HepG2 (cell line): ENCODE data around the gene TMEM165. TPM values are rescaled to one million over a fixed set of nuclear protein-coding genes. Genes with fewer than 3 reads are reported as not detected.
A peak's percentile ranks its signal among the peaks of the same experiment; 100 is the strongest.

Experiments used
- HNF4G ChIP-seq, 2 experiments: sonication (generic) in 1 of 2; formaldehyde crosslinking in 1 of 2; IDR thresholded peaks; 2 replicates each; pipeline versions ENCODE4 v1.4.0 to v1.6.1; 2011 to 2020; ENCODE audit warnings: borderline replicate concordance in 2 of 2, low read depth in 2 of 2, mild to moderate bottlenecking in 2 of 2, low read length in 1 of 2, missing genetic modification reagents in 1 of 2, moderate library complexity in 1 of 2
- KLF12 ChIP-seq: sonication (generic); formaldehyde crosslinking; IDR thresholded peaks from 2 replicates; pipeline ENCODE4 v1.4.0; 2020; ENCODE audit warnings: missing genetic modification reagents, borderline replicate concordance
- NFE2L2 ChIP-seq: fragments of 150-350 bp; IDR thresholded peaks from 2 replicates; pipeline ENCODE4 v1.6.1; 2014; ENCODE audit warnings: low read length
- PRDM10 ChIP-seq: sonication (generic); formaldehyde crosslinking; IDR thresholded peaks from 2 replicates; pipeline ENCODE4 v1.4.0; 2020; ENCODE audit warnings: low read depth, missing genetic modification reagents
- SNAI1 ChIP-seq: sonication (generic); formaldehyde crosslinking; IDR thresholded peaks from 2 replicates; pipeline ENCODE4 v1.5.0; 2020; ENCODE audit warnings: mild to moderate bottlenecking, missing genetic modification reagents, borderline replicate concordance
- THAP9 ChIP-seq: sonication (generic); formaldehyde crosslinking; IDR thresholded peaks from 2 replicates; pipeline ENCODE4; 2020; ENCODE audit warnings: missing genetic modification reagents, mild to moderate bottlenecking, borderline replicate concordance
- ZNF781 ChIP-seq: sonication (generic); formaldehyde crosslinking; IDR thresholded peaks from 2 replicates; pipeline ENCODE4 v1.5.1; 2020; ENCODE audit warnings: borderline replicate concordance, mild to moderate bottlenecking, missing genetic modification reagents; ENCODE audit errors: not compliant biosample characterization
- polyA plus RNA-seq, 8 experiments: library from polyadenylated mRNA; depleted of rRNA in 3 of 8; stranded (reverse) in 7 of 8; unstranded in 1 of 8; fragments of >200 nt; fragmentation: Illumina TruSeq in 4 of 8; extraction: Trizol in 4 of 8; gene quantifications; 2 replicates each; pipeline versions ENCODE4 v1.2.1 to v1.2.3, GENCODE V29; 2011 to 2016; ENCODE audit warnings: low read depth in 4 of 8, missing spikeins in 1 of 8, mixed read lengths in 1 of 8; ENCODE audit not compliant: insufficient read depth in 1 of 8
- total RNA-seq, 5 experiments: library from RNA; depleted of rRNA; stranded (reverse); fragments of >200 nt; fragmentation: Illumina TruSeq; extraction: Trizol; gene quantifications; 2 replicates each; pipeline ENCODE4 v1.2.3, GENCODE V29; 2016; ENCODE audit warnings: low read depth in 1 of 5
- TF ChIP-seq, protein P1 (sequence below): sonication (generic); formaldehyde crosslinking; conservative IDR thresholded peaks from 2 replicates; pipeline ENCODE4 v1.4.0; 2020; ENCODE audit warnings: missing genetic modification reagents
- TF ChIP-seq, protein P2 (sequence below): sonication (generic); formaldehyde crosslinking; IDR thresholded peaks from 2 replicates; pipeline ENCODE4 v1.5.1; 2020; ENCODE audit warnings: mild to moderate bottlenecking, missing genetic modification reagents, moderate library complexity
- TF ChIP-seq, protein P3 (sequence below): IDR thresholded peaks from 2 replicates; pipeline ENCODE4 v1.6.1; 2018; ENCODE audit warnings: missing genetic modification reagents, mild to moderate bottlenecking, missing compliant biosample characterization
- TF ChIP-seq, protein P4 (sequence below): sonication (generic); formaldehyde crosslinking; IDR thresholded peaks from 2 replicates; pipeline ENCODE4 v1.5.1; 2020; ENCODE audit warnings: missing genetic modification reagents, mild to moderate bottlenecking, borderline replicate concordance

The TMEM165 gene
- total and polyA plus RNA-seq, 2 of the 13 experiments (the other 11 are each of a cell fraction or from before 2014, with no cell fraction given), result 54.6 to 103 TPM

DNA sequence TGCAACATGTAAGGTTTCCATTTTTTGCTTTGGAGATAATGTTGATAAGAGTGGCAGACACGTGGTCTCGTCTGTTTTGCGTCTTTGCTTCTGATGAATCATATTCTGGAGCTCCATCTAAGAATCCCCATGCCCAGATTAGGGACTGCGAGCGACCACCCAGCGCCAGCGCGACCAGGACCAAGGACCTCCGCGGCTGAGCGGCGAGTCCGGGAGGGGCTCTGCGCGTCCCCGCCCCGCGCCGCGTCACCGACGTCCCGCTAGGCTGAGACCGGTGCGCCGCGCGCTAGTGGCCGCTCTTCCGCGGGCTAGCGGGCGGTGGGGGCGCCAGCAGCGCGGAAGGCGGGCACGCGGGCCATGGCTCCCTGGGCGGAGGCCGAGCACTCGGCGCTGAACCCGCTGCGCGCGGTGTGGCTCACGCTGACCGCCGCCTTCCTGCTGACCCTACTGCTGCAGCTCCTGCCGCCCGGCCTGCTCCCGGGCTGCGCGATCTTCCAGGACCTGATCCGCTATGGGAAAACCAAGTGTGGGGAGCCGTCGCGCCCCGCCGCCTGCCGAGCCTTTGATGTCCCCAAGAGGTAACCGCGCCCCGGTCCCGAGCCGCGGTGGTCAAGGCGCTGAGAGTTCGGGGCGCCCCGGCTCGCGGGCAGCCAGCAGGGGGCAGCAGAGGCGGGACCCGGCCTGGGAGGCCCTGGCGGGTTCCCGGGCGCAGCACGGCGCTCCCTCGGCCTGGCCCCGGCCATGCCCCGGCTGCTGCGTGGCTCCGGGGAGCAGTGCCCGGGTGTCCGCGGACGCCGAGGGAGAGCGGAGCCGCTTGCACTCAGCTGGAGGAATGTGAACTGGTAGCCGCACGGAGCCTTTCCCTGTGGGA is 49.5 kb upstream of the TMEM165 start, which contains the start of gene SRD5A3 (continued):
- TF ChIP-seq THAP9 (CRISPR knock-in tag), result no peak
- no peak for TF ChIP-seq PRDM10 (CRISPR knock-in tag)
- TF ChIP-seq, protein P1, sequence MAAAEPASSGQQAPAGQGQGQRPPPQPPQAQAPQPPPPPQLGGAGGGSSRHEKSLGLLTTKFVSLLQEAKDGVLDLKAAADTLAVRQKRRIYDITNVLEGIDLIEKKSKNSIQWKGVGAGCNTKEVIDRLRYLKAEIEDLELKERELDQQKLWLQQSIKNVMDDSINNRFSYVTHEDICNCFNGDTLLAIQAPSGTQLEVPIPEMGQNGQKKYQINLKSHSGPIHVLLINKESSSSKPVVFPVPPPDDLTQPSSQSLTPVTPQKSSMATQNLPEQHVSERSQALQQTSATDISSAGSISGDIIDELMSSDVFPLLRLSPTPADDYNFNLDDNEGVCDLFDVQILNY, result peak; percentile 60
- TF ChIP-seq, protein P2, sequence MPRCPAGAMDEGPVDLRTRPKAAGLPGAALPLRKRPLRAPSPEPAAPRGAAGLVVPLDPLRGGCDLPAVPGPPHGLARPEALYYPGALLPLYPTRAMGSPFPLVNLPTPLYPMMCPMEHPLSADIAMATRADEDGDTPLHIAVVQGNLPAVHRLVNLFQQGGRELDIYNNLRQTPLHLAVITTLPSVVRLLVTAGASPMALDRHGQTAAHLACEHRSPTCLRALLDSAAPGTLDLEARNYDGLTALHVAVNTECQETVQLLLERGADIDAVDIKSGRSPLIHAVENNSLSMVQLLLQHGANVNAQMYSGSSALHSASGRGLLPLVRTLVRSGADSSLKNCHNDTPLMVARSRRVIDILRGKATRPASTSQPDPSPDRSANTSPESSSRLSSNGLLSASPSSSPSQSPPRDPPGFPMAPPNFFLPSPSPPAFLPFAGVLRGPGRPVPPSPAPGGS (CRISPR knock-in tag), result no peak; the same call in 1 of the 2 replicates
- TF ChIP-seq KLF12 (CRISPR knock-in tag), result peak; percentile 87
- TF ChIP-seq ZNF781, result no peak
- TF ChIP-seq, protein P3, sequence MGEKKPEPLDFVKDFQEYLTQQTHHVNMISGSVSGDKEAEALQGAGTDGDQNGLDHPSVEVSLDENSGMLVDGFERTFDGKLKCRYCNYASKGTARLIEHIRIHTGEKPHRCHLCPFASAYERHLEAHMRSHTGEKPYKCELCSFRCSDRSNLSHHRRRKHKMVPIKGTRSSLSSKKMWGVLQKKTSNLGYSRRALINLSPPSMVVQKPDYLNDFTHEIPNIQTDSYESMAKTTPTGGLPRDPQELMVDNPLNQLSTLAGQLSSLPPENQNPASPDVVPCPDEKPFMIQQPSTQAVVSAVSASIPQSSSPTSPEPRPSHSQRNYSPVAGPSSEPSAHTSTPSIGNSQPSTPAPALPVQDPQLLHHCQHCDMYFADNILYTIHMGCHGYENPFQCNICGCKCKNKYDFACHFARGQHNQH (CRISPR knock-in tag), result peak; percentile 63; the same call in 1 of the 2 replicates
- no peak for TF ChIP-seq NFE2L2
- no peak for TF ChIP-seq SNAI1 (CRISPR knock-in tag)
- TF ChIP-seq, protein P4, sequence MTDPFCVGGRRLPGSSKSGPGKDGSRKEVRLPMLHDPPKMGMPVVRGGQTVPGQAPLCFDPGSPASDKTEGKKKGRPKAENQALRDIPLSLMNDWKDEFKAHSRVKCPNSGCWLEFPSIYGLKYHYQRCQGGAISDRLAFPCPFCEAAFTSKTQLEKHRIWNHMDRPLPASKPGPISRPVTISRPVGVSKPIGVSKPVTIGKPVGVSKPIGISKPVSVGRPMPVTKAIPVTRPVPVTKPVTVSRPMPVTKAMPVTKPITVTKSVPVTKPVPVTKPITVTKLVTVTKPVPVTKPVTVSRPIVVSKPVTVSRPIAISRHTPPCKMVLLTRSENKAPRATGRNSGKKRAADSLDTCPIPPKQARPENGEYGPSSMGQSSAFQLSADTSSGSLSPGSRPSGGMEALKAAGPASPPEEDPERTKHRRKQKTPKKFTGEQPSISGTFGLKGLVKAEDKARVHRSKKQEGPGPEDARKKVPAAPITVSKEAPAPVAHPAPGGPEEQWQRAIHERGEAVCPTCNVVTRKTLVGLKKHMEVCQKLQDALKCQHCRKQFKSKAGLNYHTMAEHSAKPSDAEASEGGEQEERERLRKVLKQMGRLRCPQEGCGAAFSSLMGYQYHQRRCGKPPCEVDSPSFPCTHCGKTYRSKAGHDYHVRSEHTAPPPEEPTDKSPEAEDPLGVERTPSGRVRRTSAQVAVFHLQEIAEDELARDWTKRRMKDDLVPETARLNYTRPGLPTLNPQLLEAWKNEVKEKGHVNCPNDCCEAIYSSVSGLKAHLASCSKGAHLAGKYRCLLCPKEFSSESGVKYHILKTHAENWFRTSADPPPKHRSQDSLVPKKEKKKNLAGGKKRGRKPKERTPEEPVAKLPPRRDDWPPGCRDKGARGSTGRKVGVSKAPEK (CRISPR knock-in tag), result no peak
- no peak for TF ChIP-seq HNF4G (IDR thresholded peaks at IDR 0.05; ENCODE audit: borderline replicate concordance, low read depth, low read length)
- TF ChIP-seq HNF4G (CRISPR knock-in tag; IDR thresholded peaks at IDR 0.05; ENCODE audit: borderline replicate concordance, low read depth), result no peak
